Measurements from ENCODE around the gene CRX. TPM values are rescaled to one million over a fixed set of nuclear protein-coding genes. Genes with fewer than 3 reads are reported as not detected.

CRX gene
- total and polyA plus RNA-seq, 2 of the 13 experiments (the other 11 are each of a cell fraction or from before 2014, with no cell fraction given), result not detected

- 0 out of 2 replicates have a peak, but pooled peaks have one; percentile 72 for TF ChIP-seq ZNF691 (CRISPR knock-in tag; IDR thresholded peaks at IDR 0.05; ENCODE audit: borderline replicate concordance, low read depth)
- no peak for TF ChIP-seq MZF1 (CRISPR knock-in tag; IDR thresholded peaks at IDR 0.05; ENCODE audit: borderline replicate concordance)
- peak; percentile 73; the same call in 1 of the 2 replicates for TF ChIP-seq TAF1 (CRISPR knock-in tag; IDR thresholded peaks at IDR 0.05)
- TF ChIP-seq MED13 (CRISPR knock-in tag; IDR thresholded peaks at IDR 0.05), result no peak
- TF ChIP-seq NFIC (IDR thresholded peaks at IDR 0.05; ENCODE audit: low read length), result peak; percentile 70
- TF ChIP-seq ZNF639 (CRISPR knock-in tag; conservative IDR thresholded peaks at IDR 0.05), result no peak
- peak; percentile 4; the same call in 1 of the 2 replicates for TF ChIP-seq LCORL (IDR thresholded peaks at IDR 0.05)
- no peak for TF ChIP-seq LCORL (CRISPR knock-in tag; IDR thresholded peaks at IDR 0.05)
- peak; percentile 59 for TF ChIP-seq ZFY (CRISPR knock-in tag; IDR thresholded peaks at IDR 0.05)
- TF ChIP-seq KIAA2018 (CRISPR knock-in tag; IDR thresholded peaks at IDR 0.05; ENCODE audit: borderline replicate concordance), result no peak
- TF ChIP-seq ZBTB3 (CRISPR knock-in tag; IDR thresholded peaks at IDR 0.05; ENCODE audit: borderline replicate concordance, low read depth), result no peak; the same call in 1 of the 2 replicates
- TF ChIP-seq ZBTB20 (CRISPR knock-in tag; IDR thresholded peaks at IDR 0.05; ENCODE audit: borderline replicate concordance, low read depth), result peak; percentile 52; the same call in 1 of the 2 replicates
Observed at GRCh38 chr19:47891923-47892666, 70.4 kb downstream of the CRX start (continued).

Measured in HepG2 (cell line).